Measurements from ENCODE around the gene GGTA1. TPM values are rescaled to one million over a fixed set of nuclear protein-coding genes. Genes with fewer than 3 reads are reported as not detected.
"Not testable (repeated sequence)": the region's sequence is repeated elsewhere in the genome, so short reads cannot be mapped to it uniquely, and the experiment has no call there.

The GGTA1 gene
- total and polyA plus RNA-seq, 7 donors: 0.50 to 7.0 (median 1.7) TPM

DNA sequence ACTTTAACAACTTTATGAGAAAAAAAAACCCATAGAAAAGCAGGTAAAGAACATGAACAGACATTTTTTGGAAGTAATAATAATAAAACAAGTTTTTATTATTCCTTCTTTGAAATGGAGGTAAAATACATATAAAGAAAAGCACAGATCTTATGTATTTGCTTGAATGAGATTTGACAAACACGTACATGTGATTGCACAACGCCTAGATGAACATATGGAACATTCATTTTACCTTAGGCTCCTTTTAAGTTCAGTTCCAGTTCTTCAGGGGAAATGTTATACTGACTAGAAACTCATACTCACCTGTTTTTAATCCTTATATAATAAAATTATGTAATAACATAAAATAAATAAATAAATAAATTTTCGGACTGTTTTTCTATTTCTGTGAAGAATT lies 61.8 kb downstream of the GGTA1 start:
- no peak overlapping the region for H3K27ac ChIP-seq
- H3K9me3 ChIP-seq: no peaks in the 10 kb centered on the region
- H3K27me3 ChIP-seq (ENCODE audit: insufficient read depth in 3 of 3, low read length in 2 of 3): peaks cover 0 to 4% (median 0%) of the 10 kb centered on the region in 3 donors
- TF ChIP-seq, protein P1, sequence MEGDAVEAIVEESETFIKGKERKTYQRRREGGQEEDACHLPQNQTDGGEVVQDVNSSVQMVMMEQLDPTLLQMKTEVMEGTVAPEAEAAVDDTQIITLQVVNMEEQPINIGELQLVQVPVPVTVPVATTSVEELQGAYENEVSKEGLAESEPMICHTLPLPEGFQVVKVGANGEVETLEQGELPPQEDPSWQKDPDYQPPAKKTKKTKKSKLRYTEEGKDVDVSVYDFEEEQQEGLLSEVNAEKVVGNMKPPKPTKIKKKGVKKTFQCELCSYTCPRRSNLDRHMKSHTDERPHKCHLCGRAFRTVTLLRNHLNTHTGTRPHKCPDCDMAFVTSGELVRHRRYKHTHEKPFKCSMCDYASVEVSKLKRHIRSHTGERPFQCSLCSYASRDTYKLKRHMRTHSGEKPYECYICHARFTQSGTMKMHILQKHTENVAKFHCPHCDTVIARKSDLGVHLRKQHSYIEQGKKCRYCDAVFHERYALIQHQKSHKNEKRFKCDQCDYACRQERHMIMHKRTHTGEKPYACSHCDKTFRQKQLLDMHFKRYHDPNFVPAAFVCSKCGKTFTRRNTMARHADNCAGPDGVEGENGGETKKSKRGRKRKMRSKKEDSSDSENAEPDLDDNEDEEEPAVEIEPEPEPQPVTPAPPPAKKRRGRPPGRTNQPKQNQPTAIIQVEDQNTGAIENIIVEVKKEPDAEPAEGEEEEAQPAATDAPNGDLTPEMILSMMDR (IDR thresholded peaks at IDR 0.05): no peak
- no peak overlapping the region for H3K4me3 ChIP-seq
- WGBS, 3 donors: 78 to 98% (median 93%) methylated on average over 3 of the region's 3 CpGs
- intact Hi-C loops (cut with DNase I): no loop called here
- H3K36me3 ChIP-seq (ENCODE audit: insufficient read depth in 1 of 2, low read depth in 1 of 2): no peaks in the 10 kb centered on the region
- DNase-seq: no peak
- no peak for ATAC-seq
- H3K4me1 ChIP-seq: no peaks in the 10 kb centered on the region

- WGBS, 3 donors: 76 to 100% (median 96%) methylated on average over 3 of the region's 3 CpGs
- H3K4me1 ChIP-seq; H3K27ac ChIP-seq; DNase-seq; H3K4me3 ChIP-seq; H3K36me3 ChIP-seq (ENCODE audit: insufficient read depth in 1 of 2, low read depth in 1 of 2); intact Hi-C loops (cut with DNase I); H3K27me3 ChIP-seq (ENCODE audit: insufficient read depth in 3 of 3, low read length in 2 of 3); ATAC-seq; H3K9me3 ChIP-seq: not testable (repeated sequence)
Observed at GRCh38 chr9:121437046-121437445, 62.6 kb downstream of the GGTA1 start.

GRCh38 chr9:121434969-121435368 lies 64.7 kb downstream of the GGTA1 start:
- DNase-seq (no peak), ATAC-seq (no peak)
- Histone ChIP-seq H3K36me3 (ENCODE audit: insufficient read depth in 1 of 2, low read depth in 1 of 2) (no peaks in the 10 kb centered on the region), H3K9me3 (no peaks in the 10 kb centered on the region), H3K4me1 (no peaks in the 10 kb centered on the region), H3K4me3 (no peak overlapping the region), H3K27me3 (ENCODE audit: insufficient read depth in 3 of 3, low read length in 2 of 3) (peaks cover 0 to 4% (median 0%) of the 10 kb centered on the region in 3 donors), H3K27ac (no peak overlapping the region)
- intact Hi-C loops (cut with DNase I): no loop called here
- TF ChIP-seq, protein P1 (IDR thresholded peaks at IDR 0.05): no peak

DNA sequence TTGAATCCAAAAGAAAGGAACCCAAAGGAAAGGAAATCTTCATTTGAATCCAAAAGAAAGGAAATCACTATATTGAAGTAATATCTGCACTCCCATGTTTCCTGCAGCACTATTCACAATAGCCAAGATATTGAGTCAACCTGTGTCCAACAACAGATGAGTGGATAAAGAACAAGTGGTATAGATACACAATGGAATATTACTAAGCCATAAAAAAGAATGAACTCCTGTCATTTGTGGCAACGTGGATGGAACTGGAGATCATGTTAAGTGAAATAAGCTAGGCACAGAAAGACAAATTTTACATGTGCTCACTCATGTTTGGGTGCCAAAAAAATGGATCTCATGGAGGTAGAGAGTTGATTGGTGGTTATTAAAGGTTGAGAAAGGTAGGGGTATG lies 71.7 kb downstream of the GGTA1 start:
- TF ChIP-seq, protein P1 (IDR thresholded peaks at IDR 0.05): no peak
- WGBS, 3 donors: 75 to 81% (median 79%) methylated on average over 1 of the region's 1 CpG

DNA sequence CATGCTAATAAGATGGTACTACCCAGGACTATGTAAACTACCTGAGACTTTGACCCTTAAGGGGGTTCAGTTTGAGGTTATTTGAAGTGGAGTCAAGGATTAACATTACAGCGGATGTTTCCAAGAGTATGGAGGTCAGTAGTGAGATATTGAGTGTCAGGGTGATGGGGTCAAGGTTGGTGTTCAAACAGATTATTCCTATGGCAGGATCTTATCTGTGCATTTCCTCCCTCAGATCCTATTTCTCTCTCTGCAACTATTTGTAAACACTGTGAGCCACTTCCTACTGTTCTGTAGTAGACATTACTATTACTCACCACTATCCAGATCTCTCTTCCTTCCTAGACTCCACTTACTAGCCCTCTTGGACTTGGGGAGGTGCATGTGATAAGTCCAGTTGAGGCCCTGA lies 75.6 kb downstream of the GGTA1 start:
- no peaks in the 10 kb centered on the region for H3K27me3 ChIP-seq (ENCODE audit: insufficient read depth in 3 of 3, low read length in 2 of 3)
- H3K4me3 ChIP-seq: no peak overlapping the region
- DNase-seq (no peak), ATAC-seq (no peak)
- H3K4me1 ChIP-seq: no peaks in the 10 kb centered on the region
- no peaks in the 10 kb centered on the region for H3K9me3 ChIP-seq
- WGBS, 3 donors: 95 to 100% (median 100%) methylated on average over 1 of the region's 1 CpG
- TF ChIP-seq, protein P1 (IDR thresholded peaks at IDR 0.05): no peak
- no peaks in the 10 kb centered on the region for H3K36me3 ChIP-seq (ENCODE audit: insufficient read depth in 1 of 2, low read depth in 1 of 2)
- intact Hi-C loops (cut with DNase I): no loop called here
- H3K27ac ChIP-seq: no peak overlapping the region

More for the DNA sequence above, 71.7 kb downstream of the GGTA1 start:
- intact Hi-C loops (cut with DNase I): no loop called here
- ATAC-seq: no peak
- Histone ChIP-seq H3K4me3 (no peak overlapping the region), H3K36me3 (ENCODE audit: insufficient read depth in 1 of 2, low read depth in 1 of 2) (no peaks in the 10 kb centered on the region), H3K4me1 (no peaks in the 10 kb centered on the region), H3K9me3 (no peaks in the 10 kb centered on the region), H3K27me3 (ENCODE audit: insufficient read depth in 3 of 3, low read length in 2 of 3) (no peaks in the 10 kb centered on the region), H3K27ac (no peak overlapping the region)
- no peak for DNase-seq
